Amniotic stem cell (primary cell): ENCODE results near the gene KRR1.

Experiments used
- DNase-seq: peaks from one replicate; lab custom pipeline; 2025; lab: John Stamatoyannopoulos, UW

Gene KRR1

GRCh38 chr12:75511116-75512048, at the start of gene KRR1:
KRR1 (minus strand) TSS chr12:75511609; CDS start chr12:75511597, 12 bp downstream.
- DNase-seq, result peak; percentile 96

- DNase-seq, result no peak
Measured at GRCh38 chr12:75560167-75560566, 48.8 kb upstream of the KRR1 start.

- no peak for DNase-seq
Measured at GRCh38 chr12:75558287-75558686, 46.9 kb upstream of the KRR1 start.

- no peak for DNase-seq
Measured at GRCh38 chr12:75556311-75556899, 45.0 kb upstream of the KRR1 start.

- DNase-seq, result no peak
Measured at GRCh38 chr12:75554556-75554880, 43.1 kb upstream of the KRR1 start.

- no peak for DNase-seq
Measured at GRCh38 chr12:75553836-75554555, 42.6 kb upstream of the KRR1 start.

- no peak for DNase-seq
Measured at GRCh38 chr12:75553398-75553797, 42.0 kb upstream of the KRR1 start.

GRCh38 chr12:75551477-75551876, 40.1 kb upstream of the KRR1 start:
- DNase-seq, result no peak

GRCh38 chr12:75550401-75551240, 39.2 kb upstream of the KRR1 start:
- no peak for DNase-seq

- DNase-seq, result no peak
Measured at GRCh38 chr12:75549989-75550388, 38.6 kb upstream of the KRR1 start.

- no peak for DNase-seq
Measured at GRCh38 chr12:75548879-75549278, 37.5 kb upstream of the KRR1 start.

GRCh38 chr12:75545636-75546035, 34.2 kb upstream of the KRR1 start:
- DNase-seq, result no peak

- DNase-seq, result no peak
Measured at GRCh38 chr12:75543529-75543928, 32.1 kb upstream of the KRR1 start.

- no peak for DNase-seq
Measured at GRCh38 chr12:75542942-75543341, 31.5 kb upstream of the KRR1 start.

GRCh38 chr12:75539889-75540288, 28.5 kb upstream of the KRR1 start:
- DNase-seq, result no peak

- no peak for DNase-seq
Measured at GRCh38 chr12:75533239-75533638, 21.8 kb upstream of the KRR1 start.

- DNase-seq, result no peak
Measured at GRCh38 chr12:75529826-75530225, 18.4 kb upstream of the KRR1 start.

GRCh38 chr12:75529316-75529715, 17.9 kb upstream of the KRR1 start:
- DNase-seq, result no peak

- DNase-seq, result no peak
Measured at GRCh38 chr12:75528692-75529091, 17.3 kb upstream of the KRR1 start.

- DNase-seq, result no peak
Measured at GRCh38 chr12:75528272-75528671, 16.9 kb upstream of the KRR1 start.

- DNase-seq, result peak; percentile 28
Measured at GRCh38 chr12:75526655-75527511, 15.5 kb upstream of the KRR1 start.
